Measurements from ENCODE around the gene WWTR1. TPM values are rescaled to one million over a fixed set of nuclear protein-coding genes. Genes with fewer than 3 reads are reported as not detected.

Gene WWTR1
- total and polyA plus RNA-seq, 4 experiments from 2014 or later = 0.41 to 1.2 (median 1.1) TPM; not detected in 1

DNA sequence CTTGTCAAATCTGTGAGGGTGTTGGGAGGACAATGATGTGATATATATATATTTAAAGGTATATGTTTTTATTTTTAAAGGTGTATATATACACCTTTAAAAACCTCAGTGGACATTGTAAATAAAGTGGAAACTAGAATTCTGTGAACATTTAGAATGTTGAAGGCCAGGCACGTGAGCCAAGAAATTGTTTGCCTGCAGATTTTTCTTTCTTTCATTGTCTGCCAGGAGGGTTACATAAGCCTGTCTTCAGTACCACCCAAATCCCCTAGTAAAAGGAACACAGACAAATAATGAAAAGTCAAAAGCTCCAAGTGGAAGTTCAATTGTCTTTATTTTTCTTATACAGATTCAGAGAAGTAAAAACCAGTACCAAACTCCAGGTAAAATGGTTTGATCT lies 140.9 kb downstream of the WWTR1 start:
- H3K36me3 ChIP-seq (ENCODE audit: insufficient read depth, low read length) = no peaks in the 10 kb centered on the region
- Mint-ChIP-seq H3K27ac (no peak overlapping the region), H3K4me3 (no peak overlapping the region), H3K9me3 (peaks cover 0 to 2% (median 0%) of the 10 kb centered on the region in 8 donors), H3K36me3 (no peaks in the 10 kb centered on the region), H3K27me3 (peaks cover 1 to 8% of the 10 kb centered on the region in 2 donors), H3K4me1 (peaks cover 0 to 6% (median 2%) of the 10 kb centered on the region in 4 donors)
- H3K4me1 ChIP-seq (ENCODE audit: insufficient read depth, low read length) = no peaks in the 10 kb centered on the region
- intact Hi-C loops (cut with micrococcal nuclease) = no loop called here
- H3K27ac ChIP-seq (ENCODE audit: low read depth, low read length) = no peak overlapping the region
- H3K4me3 ChIP-seq (ENCODE audit: low read length in 2 of 2) = no peak overlapping the region
- DNase-seq = no peak
- ChIA-PET CTCF (ENCODE audit: partially characterized antibody) (no interaction called here), POLR2A (ENCODE audit: partially characterized antibody) (no interaction called here)
- peaks cover 5% of the 10 kb centered on the region for H3K27me3 ChIP-seq (ENCODE audit: insufficient read depth, low read length)
- no peaks in the 10 kb centered on the region for H3K9me3 ChIP-seq (ENCODE audit: control insufficient read depth in 1 of 2, low read length in 2 of 2)

DNA sequence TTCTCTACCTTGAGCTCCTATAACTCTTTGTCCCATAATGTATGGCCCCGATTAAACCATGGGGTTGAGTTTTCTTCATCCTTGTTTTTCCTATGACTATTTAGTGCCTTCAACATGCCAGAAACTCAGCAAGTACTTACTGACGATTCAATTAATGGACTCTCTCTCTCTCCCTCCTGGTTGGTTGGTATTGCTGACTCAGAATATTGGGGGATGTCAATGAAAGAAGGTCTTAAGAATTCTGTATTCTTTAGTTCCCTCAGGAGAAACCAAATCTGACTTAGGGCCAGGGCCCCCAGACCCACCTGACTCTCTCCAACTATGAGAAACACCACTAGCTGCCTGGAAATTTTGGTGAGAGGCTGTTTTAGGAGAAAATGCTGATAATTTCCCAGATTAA lies 142.6 kb downstream of the WWTR1 start:
- no peak overlapping the region for H3K27ac Mint-ChIP-seq
- DNase-seq = no peak
- Histone ChIP-seq H3K9me3 (ENCODE audit: control insufficient read depth in 1 of 2, low read length in 2 of 2) (no peaks in the 10 kb centered on the region), H3K36me3 (ENCODE audit: insufficient read depth, low read length) (no peaks in the 10 kb centered on the region), H3K27ac (ENCODE audit: low read depth, low read length) (no peak overlapping the region), H3K4me1 (ENCODE audit: insufficient read depth, low read length) (no peaks in the 10 kb centered on the region), H3K27me3 (ENCODE audit: insufficient read depth, low read length) (peaks cover 5% of the 10 kb centered on the region), H3K4me3 (ENCODE audit: low read length in 2 of 2) (no peak overlapping the region)
- ChIA-PET POLR2A (ENCODE audit: partially characterized antibody) (no interaction called here), CTCF (ENCODE audit: partially characterized antibody) (no interaction called here)
- H3K9me3 Mint-ChIP-seq = peaks cover 0 to 4% (median 0%) of the 10 kb centered on the region in 8 donors
- intact Hi-C loops (cut with micrococcal nuclease) = no loop called here
- peaks cover 2 to 11% of the 10 kb centered on the region in 2 donors for H3K27me3 Mint-ChIP-seq
- no peak overlapping the region for H3K4me3 Mint-ChIP-seq
- no peaks in the 10 kb centered on the region for H3K36me3 Mint-ChIP-seq
- H3K4me1 Mint-ChIP-seq = peaks cover 0 to 6% (median 2%) of the 10 kb centered on the region in 4 donors

DNA sequence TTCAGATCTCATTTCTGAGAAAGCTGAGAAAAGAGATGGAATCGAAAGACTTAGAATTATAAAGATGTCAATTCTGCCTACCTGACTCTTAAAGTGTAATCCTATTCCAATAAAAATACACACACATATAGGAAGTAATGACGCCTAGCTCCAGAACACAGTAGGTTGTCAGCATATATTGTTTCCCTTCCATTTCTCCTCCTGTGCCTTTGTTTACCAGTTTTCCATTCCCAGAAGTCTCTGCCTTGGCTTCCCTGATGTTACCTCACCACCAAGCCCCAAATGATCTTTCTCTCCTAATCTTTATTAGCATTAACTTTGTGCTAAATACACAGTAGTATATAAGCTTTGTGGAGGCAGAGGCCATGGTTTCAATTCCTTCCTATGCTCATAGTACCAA lies 143.4 kb downstream of the WWTR1 start:
- peaks cover 2 to 11% of the 10 kb centered on the region in 2 donors for H3K27me3 Mint-ChIP-seq
- no peaks in the 10 kb centered on the region for H3K9me3 ChIP-seq (ENCODE audit: control insufficient read depth in 1 of 2, low read length in 2 of 2)
- H3K36me3 Mint-ChIP-seq = no peaks in the 10 kb centered on the region
- ChIA-PET POLR2A (ENCODE audit: partially characterized antibody) (no interaction called here), CTCF (ENCODE audit: partially characterized antibody) (interaction anchor here (0.9 to 5.6 kb wide), 5 partner anchors 9 to 294 kb away, joined by 3 to 32 read pairs (median 4); no protein-coding TSS in a partner anchor)
- peaks cover 0 to 4% (median 0%) of the 10 kb centered on the region in 8 donors for H3K9me3 Mint-ChIP-seq
- H3K4me1 Mint-ChIP-seq = peaks cover 0 to 6% (median 2%) of the 10 kb centered on the region in 4 donors
- no peak overlapping the region for H3K27ac ChIP-seq (ENCODE audit: low read depth, low read length)
- DNase-seq = no peak
- no peak overlapping the region for H3K27ac Mint-ChIP-seq
- no peaks in the 10 kb centered on the region for H3K4me1 ChIP-seq (ENCODE audit: insufficient read depth, low read length)
- intact Hi-C loops (cut with micrococcal nuclease) = no loop called here
- peaks cover 5% of the 10 kb centered on the region for H3K27me3 ChIP-seq (ENCODE audit: insufficient read depth, low read length)
- no peak overlapping the region for H3K4me3 Mint-ChIP-seq
- no peak overlapping the region for H3K4me3 ChIP-seq (ENCODE audit: low read length in 2 of 2)
- no peaks in the 10 kb centered on the region for H3K36me3 ChIP-seq (ENCODE audit: insufficient read depth, low read length)

DNA sequence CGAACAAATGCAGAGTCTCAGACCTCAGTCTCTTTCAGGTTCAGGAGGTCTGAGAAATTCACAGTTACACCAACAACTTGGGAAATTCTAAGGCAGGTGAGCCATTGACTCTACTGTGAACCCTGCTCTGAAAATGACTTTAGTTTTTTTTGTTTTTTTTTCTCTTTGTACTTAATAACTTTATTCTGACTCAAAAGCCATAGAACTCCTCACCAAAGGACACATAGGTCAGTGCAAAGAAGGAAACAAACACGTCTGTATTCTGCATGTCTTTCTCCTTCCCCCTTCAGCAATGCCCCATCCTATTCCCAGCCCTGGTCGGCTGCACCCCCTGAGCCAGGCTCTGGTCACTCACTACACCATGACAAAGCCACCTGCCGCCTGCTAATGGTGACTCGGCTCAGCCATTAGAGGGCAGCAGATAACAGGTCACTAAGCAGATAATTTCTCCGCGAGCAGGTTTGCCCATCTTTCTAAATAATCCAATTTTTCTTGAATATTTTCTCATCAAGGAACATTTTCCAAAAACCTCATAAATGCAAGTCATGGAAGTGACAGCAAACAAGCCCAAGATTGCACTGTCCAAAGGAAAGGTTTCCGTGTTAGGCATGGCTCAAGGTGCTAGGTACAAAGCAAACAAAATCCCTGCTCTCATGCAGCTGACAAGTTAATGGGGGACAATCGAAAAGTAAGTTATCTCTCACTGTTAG lies 145.6 kb downstream of the WWTR1 start:
- intact Hi-C loops (cut with micrococcal nuclease) = loop anchor here (2.0 kb wide), 1 partner anchor 297 kb away; no protein-coding TSS in a partner anchor
- Histone ChIP-seq H3K9me3 (ENCODE audit: control insufficient read depth in 1 of 2, low read length in 2 of 2) (no peaks in the 10 kb centered on the region), H3K4me1 (ENCODE audit: insufficient read depth, low read length) (no peaks in the 10 kb centered on the region), H3K27me3 (ENCODE audit: insufficient read depth, low read length) (peaks cover 5% of the 10 kb centered on the region), H3K36me3 (ENCODE audit: insufficient read depth, low read length) (no peaks in the 10 kb centered on the region), H3K27ac (ENCODE audit: low read depth, low read length) (no peak overlapping the region), H3K4me3 (ENCODE audit: low read length in 2 of 2) (no peak overlapping the region)
- ChIA-PET CTCF (ENCODE audit: partially characterized antibody) (interaction anchor here (1.1 to 5.6 kb wide), 3 partner anchors 26 to 296 kb away, joined by 3 to 32 read pairs (median 3); no protein-coding TSS in a partner anchor), POLR2A (ENCODE audit: partially characterized antibody) (interaction anchor here (0.6 kb wide), 1 partner anchor 737 kb away, joined by 3 read pairs; no protein-coding TSS in a partner anchor)
- Mint-ChIP-seq H3K4me3 (peak overlapping the region in 3 of 8 donors; percentile 25 to 29 (median 27)), H3K4me1 (peaks cover 0 to 10% (median 6%) of the 10 kb centered on the region in 4 donors), H3K36me3 (no peaks in the 10 kb centered on the region), H3K9me3 (peaks cover 0 to 4% (median 0%) of the 10 kb centered on the region in 8 donors), H3K27me3 (peaks cover 2 to 11% of the 10 kb centered on the region in 2 donors), H3K27ac (no peak overlapping the region)
- DNase-seq = peak in 3 of 5 donors; percentile 7 to 24 (median 8)

DNA sequence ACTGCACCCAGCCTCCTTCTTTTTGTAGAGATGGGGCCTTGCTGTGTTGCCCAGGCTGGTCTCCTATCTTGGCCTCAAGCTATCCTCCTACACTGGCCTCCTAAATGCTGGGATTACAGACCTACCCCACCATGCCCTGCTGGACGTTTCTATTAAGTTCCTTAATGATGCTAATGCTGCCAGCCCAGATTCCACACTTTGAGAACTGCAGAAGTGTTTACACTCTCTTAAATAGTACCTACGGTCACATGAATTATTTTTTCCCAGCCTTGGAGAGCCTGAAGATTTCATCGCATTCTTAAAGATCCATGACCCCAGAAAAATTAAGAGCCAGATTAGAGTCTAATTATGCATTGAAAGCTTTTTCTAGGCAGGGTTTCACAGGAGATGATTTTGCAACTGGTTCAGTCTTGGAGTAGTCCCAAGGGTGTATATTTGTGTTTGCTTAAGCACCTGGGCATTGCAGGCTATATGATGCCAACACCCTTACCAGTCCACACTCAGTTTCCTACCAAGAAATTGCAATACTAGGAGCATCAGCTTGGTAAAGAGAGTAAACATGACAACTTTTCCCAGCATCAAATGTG lies 146.7 kb downstream of the WWTR1 start:
- Mint-ChIP-seq H3K36me3 (no peaks in the 10 kb centered on the region), H3K4me1 (peaks cover 0 to 10% (median 6%) of the 10 kb centered on the region in 4 donors), H3K4me3 (no peak overlapping the region), H3K27me3 (peaks cover 2 to 16% of the 10 kb centered on the region in 2 donors), H3K9me3 (peaks cover 0 to 4% (median 0%) of the 10 kb centered on the region in 8 donors), H3K27ac (no peak overlapping the region)
- Histone ChIP-seq H3K4me3 (ENCODE audit: low read length in 2 of 2) (no peak overlapping the region), H3K9me3 (ENCODE audit: control insufficient read depth in 1 of 2, low read length in 2 of 2) (no peaks in the 10 kb centered on the region), H3K4me1 (ENCODE audit: insufficient read depth, low read length) (no peaks in the 10 kb centered on the region), H3K27ac (ENCODE audit: low read depth, low read length) (no peak overlapping the region), H3K36me3 (ENCODE audit: insufficient read depth, low read length) (no peaks in the 10 kb centered on the region), H3K27me3 (ENCODE audit: insufficient read depth, low read length) (peaks cover 5% of the 10 kb centered on the region)
- intact Hi-C loops (cut with micrococcal nuclease) = no loop called here
- ChIA-PET POLR2A (ENCODE audit: partially characterized antibody) (no interaction called here), CTCF (ENCODE audit: partially characterized antibody) (interaction anchor here (1.1 to 5.6 kb wide), 3 partner anchors 9 to 260 kb away, joined by 3 to 32 read pairs (median 7); no protein-coding TSS in a partner anchor)
- no peak for DNase-seq

DNA sequence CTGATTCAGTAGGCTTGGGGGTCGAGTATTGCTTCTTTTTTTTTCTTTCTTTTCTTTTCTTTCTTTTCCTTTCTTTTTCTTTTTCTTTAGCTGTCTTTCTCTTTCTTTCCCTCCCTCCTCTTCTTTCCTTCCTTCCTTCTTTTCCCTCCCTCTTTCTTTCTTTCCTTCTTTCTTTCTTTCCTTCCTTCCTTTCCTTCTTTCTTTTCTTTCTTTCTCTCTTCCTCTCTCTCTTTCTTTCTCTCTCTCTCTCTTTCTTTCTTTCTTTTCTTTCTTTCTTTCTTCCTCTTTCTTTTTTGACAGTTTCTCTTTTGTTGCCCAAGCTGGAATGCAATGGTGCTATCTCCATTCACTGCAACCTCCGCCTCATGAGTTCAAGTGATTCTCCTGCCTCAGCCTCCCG lies 147.3 kb downstream of the WWTR1 start:
- H3K36me3 Mint-ChIP-seq = no peaks in the 10 kb centered on the region

DNA sequence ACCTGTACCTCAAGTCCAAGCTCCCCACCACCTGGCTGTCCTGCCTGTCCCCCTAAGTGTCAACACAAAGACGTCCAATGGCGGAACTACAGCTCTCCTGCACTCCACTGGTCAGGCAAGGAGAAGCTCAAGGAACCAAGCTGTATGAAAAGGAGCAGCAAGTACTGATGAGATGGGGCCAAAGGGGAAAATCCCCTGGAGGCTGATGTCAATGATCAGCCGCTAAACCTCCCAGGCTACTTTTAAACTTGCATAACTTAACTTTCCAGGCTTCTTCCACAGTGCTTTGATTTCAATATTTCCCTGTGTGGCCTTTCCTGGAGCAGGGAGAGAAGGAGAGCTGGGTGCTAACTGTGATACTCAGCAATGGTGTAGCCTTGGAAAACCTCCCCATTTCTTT lies 148.3 kb downstream of the WWTR1 start:
- Mint-ChIP-seq H3K27me3 (peaks cover 2 to 18% of the 10 kb centered on the region in 2 donors), H3K4me3 (no peak overlapping the region), H3K36me3 (no peaks in the 10 kb centered on the region), H3K27ac (no peak overlapping the region), H3K9me3 (peaks cover 0 to 4% (median 0%) of the 10 kb centered on the region in 8 donors), H3K4me1 (peaks cover 0 to 10% (median 6%) of the 10 kb centered on the region in 4 donors)
- no peaks in the 10 kb centered on the region for H3K36me3 ChIP-seq (ENCODE audit: insufficient read depth, low read length)
- H3K27ac ChIP-seq (ENCODE audit: low read depth, low read length) = no peak overlapping the region
- DNase-seq = no peak
- POLR2A ChIA-PET (ENCODE audit: partially characterized antibody) = no interaction called here
- CTCF ChIA-PET (ENCODE audit: partially characterized antibody) = interaction anchor here (5.6 kb wide), 1 partner anchor 262 kb away, joined by 32 read pairs; no protein-coding TSS in a partner anchor
- intact Hi-C loops (cut with micrococcal nuclease) = no loop called here
- H3K27me3 ChIP-seq (ENCODE audit: insufficient read depth, low read length) = peaks cover under 1% of the 10 kb centered on the region
- no peak overlapping the region for H3K4me3 ChIP-seq (ENCODE audit: low read length in 2 of 2)
- no peaks in the 10 kb centered on the region for H3K9me3 ChIP-seq (ENCODE audit: control insufficient read depth in 1 of 2, low read length in 2 of 2)
- no peaks in the 10 kb centered on the region for H3K4me1 ChIP-seq (ENCODE audit: insufficient read depth, low read length)

More for the DNA sequence above, 147.3 kb downstream of the WWTR1 start:
- peaks cover 2 to 16% of the 10 kb centered on the region in 2 donors for H3K27me3 Mint-ChIP-seq
- H3K4me1 ChIP-seq (ENCODE audit: insufficient read depth, low read length) = no peaks in the 10 kb centered on the region
- intact Hi-C loops (cut with micrococcal nuclease) = no loop called here
- H3K9me3 ChIP-seq (ENCODE audit: control insufficient read depth in 1 of 2, low read length in 2 of 2) = no peaks in the 10 kb centered on the region
- H3K27ac Mint-ChIP-seq = no peak overlapping the region
- H3K36me3 ChIP-seq (ENCODE audit: insufficient read depth, low read length) = no peaks in the 10 kb centered on the region
- peaks cover 0 to 4% (median 0%) of the 10 kb centered on the region in 8 donors for H3K9me3 Mint-ChIP-seq
- H3K27me3 ChIP-seq (ENCODE audit: insufficient read depth, low read length) = peaks cover 5% of the 10 kb centered on the region
- H3K4me3 ChIP-seq (ENCODE audit: low read length in 2 of 2) = no peak overlapping the region
- no peak for DNase-seq
- H3K27ac ChIP-seq (ENCODE audit: low read depth, low read length) = no peak overlapping the region
- H3K4me1 Mint-ChIP-seq = peaks cover 0 to 10% (median 6%) of the 10 kb centered on the region in 4 donors
- ChIA-PET CTCF (ENCODE audit: partially characterized antibody) (interaction anchor here (1.1 to 5.6 kb wide), 3 partner anchors 9 to 261 kb away, joined by 3 to 32 read pairs (median 7); no protein-coding TSS in a partner anchor), POLR2A (ENCODE audit: partially characterized antibody) (no interaction called here)
- no peak overlapping the region for H3K4me3 Mint-ChIP-seq
